ENCODE results near the gene UBA52.
A peak's percentile ranks its signal among the peaks of the same experiment; 100 is the strongest.
"Not testable (repeated sequence)": the region's sequence is repeated elsewhere in the genome, so short reads cannot be mapped to it uniquely, and the experiment has no call there.

The UBA52 gene

DNA sequence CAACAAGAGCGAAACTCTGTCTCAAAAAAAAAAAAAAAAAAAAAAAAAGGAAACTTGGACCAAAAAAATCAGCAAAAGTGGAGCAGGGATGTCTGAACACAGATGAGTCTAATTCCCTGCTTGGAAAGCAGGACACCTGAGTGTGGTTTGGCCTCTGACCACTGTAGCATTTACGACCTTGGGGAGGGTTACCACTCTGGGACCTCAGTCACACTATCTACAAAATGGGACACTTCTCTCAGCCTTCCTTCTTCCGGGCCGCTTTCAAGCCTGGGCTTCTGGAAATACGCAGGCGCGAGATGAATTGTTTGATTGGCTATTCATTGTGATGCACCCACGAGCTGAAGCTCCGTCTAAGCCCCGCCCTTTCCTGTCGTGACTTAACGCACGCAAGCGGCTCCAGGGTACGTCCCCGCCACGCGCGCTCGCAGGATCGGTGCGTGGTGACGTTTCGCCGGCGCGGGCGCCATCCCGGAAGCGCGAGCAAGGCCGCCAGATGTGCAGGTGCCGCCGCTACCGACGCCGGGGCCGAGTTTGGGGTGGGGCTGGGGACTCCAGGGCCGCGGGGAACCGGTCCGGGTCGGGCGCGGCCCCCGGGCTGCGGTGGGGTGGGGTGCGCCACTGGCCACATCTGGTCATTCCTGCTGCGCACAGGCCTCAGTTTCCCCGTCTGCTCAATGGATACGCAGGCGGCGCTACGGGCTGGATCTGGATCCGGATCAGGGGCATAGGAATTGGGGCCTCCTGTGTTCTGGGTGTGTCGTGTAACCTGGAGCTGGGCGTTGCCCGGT lies 14.1 kb upstream of the UBA52 start, which contains the start of gene KXD1:
Gene KXD1 (plus strand): TSS at position 460 of the 791 bp plus-strand sequence. CDS start 4,187 bp downstream, outside the sequence.
- DNase-seq (ENCODE audit: low read depth) = peak; percentile 99

GRCh38 chr19:18558202-18558555 lies 13.5 kb upstream of the UBA52 start:
- no peak for DNase-seq (ENCODE audit: low read depth)

DNA sequence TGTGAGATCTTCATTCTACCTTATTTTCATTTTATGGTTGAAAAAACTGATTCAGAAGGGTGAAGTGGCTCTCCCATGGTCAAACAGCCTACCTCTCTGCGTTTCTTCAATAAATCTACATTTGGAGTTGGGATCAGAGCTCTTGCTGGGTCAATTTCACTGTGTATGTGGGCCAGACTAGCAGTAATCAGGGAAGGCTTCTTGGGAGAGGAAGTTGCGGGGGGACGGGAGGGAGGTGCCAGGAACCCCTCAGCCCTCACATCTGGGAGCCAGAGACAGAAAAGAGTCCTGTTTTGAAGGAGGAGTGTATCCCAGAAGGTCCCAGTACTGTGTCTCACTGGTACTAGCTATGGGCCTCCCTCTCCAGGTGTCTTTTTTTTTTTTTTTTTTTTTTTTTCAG lies 13.1 kb upstream of the UBA52 start:
- no peak for DNase-seq (ENCODE audit: low read depth)

GRCh38 chr19:18559685-18560084 lies 12.0 kb upstream of the UBA52 start:
- no peak for DNase-seq (ENCODE audit: low read depth)

DNA sequence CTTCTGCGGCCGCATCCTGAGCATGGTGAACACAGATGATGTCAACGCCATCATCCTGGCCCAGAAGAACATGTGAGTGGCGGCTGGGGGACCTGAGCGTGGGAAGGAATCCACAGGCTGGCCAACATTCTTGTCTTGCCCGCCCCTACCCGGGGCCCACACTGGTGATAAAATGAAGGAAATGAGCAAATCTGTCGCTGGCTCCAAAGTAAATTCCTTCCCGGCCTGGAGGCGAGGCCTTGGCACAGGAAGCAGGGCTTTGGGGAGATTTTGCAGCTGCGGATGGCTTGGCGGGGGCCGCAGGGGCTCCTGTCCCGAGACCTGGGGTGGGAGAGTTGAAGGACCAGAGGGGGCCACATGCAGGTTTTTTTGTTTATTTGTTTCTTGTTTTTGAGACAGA lies 9.6 kb upstream of the UBA52 start:
- DNase-seq (ENCODE audit: low read depth) = no peak

GRCh38 chr19:18566953-18567352 lies 4.7 kb upstream of the UBA52 start:
- DNase-seq (ENCODE audit: low read depth) = no peak

- DNase-seq (ENCODE audit: low read depth) = no peak
These were observed 3.3 kb upstream of the UBA52 start for GRCh38 chr19:18568367-18568766.

- no peak for DNase-seq (ENCODE audit: low read depth)
These were observed 3.1 kb downstream of the UBA52 start for GRCh38 chr19:18574691-18575291.

GRCh38 chr19:18576383-18576782 lies 4.7 kb downstream of the UBA52 start:
- DNase-seq (ENCODE audit: low read depth) = no peak

GRCh38 chr19:18577365-18577914 lies 5.8 kb downstream of the UBA52 start:
- no peak for DNase-seq (ENCODE audit: low read depth)

DNA sequence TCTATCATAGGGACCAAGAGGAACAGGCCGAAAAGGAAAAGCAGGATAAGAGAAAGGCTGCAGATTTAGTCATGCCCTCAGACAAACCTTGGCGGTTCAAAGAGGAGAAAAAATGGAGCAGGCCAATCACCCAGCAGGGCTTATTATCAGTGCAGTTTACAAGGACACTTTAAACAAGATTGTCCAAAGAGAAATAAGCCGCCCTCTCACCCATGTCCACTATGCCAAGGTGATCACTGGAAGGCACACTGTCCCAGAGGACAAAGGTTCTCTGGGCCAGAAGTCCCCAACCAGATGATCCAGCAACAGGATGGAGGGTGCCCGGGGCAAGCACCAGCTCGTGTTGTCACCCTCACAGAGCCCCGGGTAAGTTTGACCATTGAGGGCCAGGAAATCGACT lies 8.7 kb downstream of the UBA52 start:
- DNase-seq (ENCODE audit: low read depth) = no peak

GRCh38 chr19:18586306-18586705 lies 14.6 kb downstream of the UBA52 start:
- DNase-seq (ENCODE audit: low read depth) = peak; percentile 44

- no peak for DNase-seq (ENCODE audit: low read depth)
These were observed 15.9 kb downstream of the UBA52 start for GRCh38 chr19:18587561-18587960.

- DNase-seq (ENCODE audit: low read depth) = no peak
These were observed 16.4 kb downstream of the UBA52 start for GRCh38 chr19:18587962-18588610.

- DNase-seq (ENCODE audit: low read depth) = peak; percentile 81
These were observed 17.1 kb downstream of the UBA52 start, which contains the start of gene REX1BD for GRCh38 chr19:18588611-18589379. TSS of gene REX1BD (plus strand) at chr19:18588798. CDS start at chr19:18588802, 4 bp downstream.

GRCh38 chr19:18589380-18590272 lies 18.0 kb downstream of the UBA52 start:
- peak; percentile 80 for DNase-seq (ENCODE audit: low read depth)

- peak; percentile 36 for DNase-seq (ENCODE audit: low read depth)
These were observed 18.9 kb downstream of the UBA52 start for GRCh38 chr19:18590273-18591272.

GRCh38 chr19:18591735-18592385 lies 20.2 kb downstream of the UBA52 start:
- DNase-seq (ENCODE audit: low read depth) = no peak

DNA sequence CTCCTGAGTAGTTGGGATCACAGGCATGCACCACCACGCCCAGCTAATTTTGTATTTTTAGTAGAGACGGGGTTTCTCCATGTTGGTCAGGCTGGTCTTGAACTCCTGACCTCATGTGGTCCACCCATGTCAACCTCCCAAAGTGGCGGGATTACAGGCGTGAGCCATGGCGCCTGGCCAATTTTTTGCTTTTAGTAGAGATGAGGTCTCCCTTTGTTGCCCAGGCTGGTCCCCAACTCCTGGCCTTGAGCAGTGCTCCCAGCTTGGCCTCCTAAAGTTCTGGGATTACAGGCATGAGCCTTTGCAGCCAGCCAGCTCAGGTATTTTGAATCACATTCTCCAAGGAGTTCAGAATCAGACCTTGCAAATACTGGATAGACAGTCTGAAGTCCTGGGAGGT lies 21.1 kb downstream of the UBA52 start:
- DNase-seq (ENCODE audit: low read depth) = not testable (repeated sequence)

Data from ELR (cell line).